ENCODE results near the gene SMIM27.

DNA sequence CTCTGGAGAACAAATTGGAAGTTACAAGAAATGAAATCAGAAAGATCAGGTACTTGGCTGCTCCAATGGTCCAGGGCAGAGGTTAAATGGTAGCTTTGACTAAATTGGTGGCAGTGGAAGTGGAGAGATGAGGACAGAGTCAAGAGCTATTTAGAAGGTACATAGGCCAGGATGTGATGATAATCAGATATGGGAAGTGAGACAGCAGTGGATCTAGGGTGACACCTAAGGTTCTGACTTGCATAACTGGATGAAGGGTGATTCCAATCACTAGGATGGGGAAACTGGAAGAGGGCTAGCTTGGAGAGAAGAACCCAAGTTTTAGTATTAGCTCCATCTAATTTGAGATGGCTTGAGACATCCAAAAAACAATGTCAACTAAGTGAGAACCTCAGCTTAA is 44.8 kb downstream of the SMIM27 start:
- TF ChIP-seq, protein P1, sequence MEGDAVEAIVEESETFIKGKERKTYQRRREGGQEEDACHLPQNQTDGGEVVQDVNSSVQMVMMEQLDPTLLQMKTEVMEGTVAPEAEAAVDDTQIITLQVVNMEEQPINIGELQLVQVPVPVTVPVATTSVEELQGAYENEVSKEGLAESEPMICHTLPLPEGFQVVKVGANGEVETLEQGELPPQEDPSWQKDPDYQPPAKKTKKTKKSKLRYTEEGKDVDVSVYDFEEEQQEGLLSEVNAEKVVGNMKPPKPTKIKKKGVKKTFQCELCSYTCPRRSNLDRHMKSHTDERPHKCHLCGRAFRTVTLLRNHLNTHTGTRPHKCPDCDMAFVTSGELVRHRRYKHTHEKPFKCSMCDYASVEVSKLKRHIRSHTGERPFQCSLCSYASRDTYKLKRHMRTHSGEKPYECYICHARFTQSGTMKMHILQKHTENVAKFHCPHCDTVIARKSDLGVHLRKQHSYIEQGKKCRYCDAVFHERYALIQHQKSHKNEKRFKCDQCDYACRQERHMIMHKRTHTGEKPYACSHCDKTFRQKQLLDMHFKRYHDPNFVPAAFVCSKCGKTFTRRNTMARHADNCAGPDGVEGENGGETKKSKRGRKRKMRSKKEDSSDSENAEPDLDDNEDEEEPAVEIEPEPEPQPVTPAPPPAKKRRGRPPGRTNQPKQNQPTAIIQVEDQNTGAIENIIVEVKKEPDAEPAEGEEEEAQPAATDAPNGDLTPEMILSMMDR (IDR thresholded peaks at IDR 0.05) = no peak
- TF ChIP-seq POLR2A (IDR thresholded peaks at IDR 0.05) = no peak

All from esophagus squamous epithelium (tissue), 4 donors.